H1 (cell line): Measurements from ENCODE around the gene ZNF786. TPM values are rescaled to one million over a fixed set of nuclear protein-coding genes. Genes with fewer than 3 reads are reported as not detected.

ENCODE experiments used
- CTCF ChIA-PET: fragments of 300-600 bp; sonication (Branson Sonifier 250); formaldehyde crosslinking; loops from one replicate; lab custom pipeline; 2021; ENCODE audit not compliant: partially characterized antibody; lab: Charles Lee
- POLR2A ChIA-PET: fragments of 300-600 bp; sonication (Branson Sonifier 250); formaldehyde crosslinking; loops from one replicate; lab custom pipeline; 2021; ENCODE audit warnings: inconsistent platforms; ENCODE audit not compliant: partially characterized antibody; lab: Charles Lee
- DNase-seq, 2 experiments: peaks; one replicate each; pipeline versions ENCODE4 v3.0.0 to v3.0.0-alpha.2; 2010 to 2022; ENCODE audit warnings: low spot score in 2 of 2, low read depth in 1 of 2, mixed read lengths in 1 of 2
- FAIRE-seq: peaks from 2 replicates; lab custom pipeline; 2011; peaks lifted over from hg19 to GRCh38; lab: Jason Lieb, UNC
- H2AFZ ChIP-seq: 2 replicates; pipeline ENCODE4 v1.8.1; 2012; ENCODE audit warnings: low read length, inconsistent platforms
- H2AK5ac ChIP-seq: 2 replicates; pipeline ENCODE4 v1.6.1; 2013; ENCODE audit warnings: low read depth, low read length
- H2BK120ac ChIP-seq: replicated peaks from 2 replicates; pipeline ENCODE3; 2013; ENCODE audit warnings: low read depth, low read length, inconsistent platforms
- H2BK12ac ChIP-seq: 2 replicates; pipeline ENCODE4 v1.6.1; 2013; ENCODE audit warnings: low read depth, low read length
- H2BK15ac ChIP-seq: 2 replicates; pipeline ENCODE4 v1.6.1; 2013; ENCODE audit warnings: low read length
- H2BK20ac ChIP-seq: 2 replicates; pipeline ENCODE4 v1.6.1; 2013; ENCODE audit warnings: low read length
- H2BK5ac ChIP-seq: 2 replicates; pipeline ENCODE4 v1.6.1; 2013; ENCODE audit warnings: low read depth, low read length
- H3K14ac ChIP-seq: 2 replicates; pipeline ENCODE4 v1.6.1; 2013; ENCODE audit warnings: inconsistent platforms; ENCODE audit not compliant: insufficient read length
- H3K18ac ChIP-seq: 2 replicates; pipeline ENCODE4 v1.6.1; 2013; ENCODE audit warnings: low read length; ENCODE audit errors: extremely low read depth
- H3K23ac ChIP-seq: 2 replicates; pipeline ENCODE4 v1.6.1; 2013; ENCODE audit warnings: inconsistent platforms; ENCODE audit not compliant: insufficient read length
- H3K23me2 ChIP-seq: 2 replicates; pipeline ENCODE4 v1.6.1; 2013; ENCODE audit warnings: low read depth, low read length
- H3K27ac ChIP-seq: 2 replicates; pipeline ENCODE4 v1.6.1; 2011; ENCODE audit warnings: low read depth, low read length, inconsistent platforms
- H3K27me3 ChIP-seq, 4 experiments: replicated peaks in 1 of 4; 1 replicate in 1 of 4; 2 replicates in 3 of 4; pipeline versions ENCODE4 v1.6.1 to v1.8.1; 2011 to 2013; ENCODE audit warnings: low read length in 3 of 4, mild to moderate bottlenecking in 3 of 4, inconsistent platforms in 2 of 4, mixed read lengths in 2 of 4, moderate library complexity in 1 of 4; ENCODE audit not compliant: control insufficient read depth in 3 of 4, insufficient read depth in 3 of 4; ENCODE audit errors: extremely low read depth in 1 of 4
- H3K36me3 ChIP-seq, 4 experiments: 2 replicates each; pipeline versions ENCODE4 v1.6.1 to v1.8.1; 2011 to 2013; ENCODE audit warnings: mild to moderate bottlenecking in 4 of 4, low read length in 3 of 4, moderate library complexity in 2 of 4, control low read depth in 1 of 4, inconsistent platforms in 1 of 4; ENCODE audit not compliant: insufficient read depth in 4 of 4, control insufficient read depth in 2 of 4
- H3K4ac ChIP-seq: replicated peaks from 2 replicates; pipeline ENCODE3; 2013; ENCODE audit warnings: low read length, low read depth, mixed read lengths, inconsistent platforms; ENCODE audit not compliant: insufficient read length
- H3K4me1 ChIP-seq, 4 experiments: replicated peaks in 1 of 4; 1 replicate in 1 of 4; 2 replicates in 3 of 4; pipeline versions ENCODE4 v1.6.1 to v1.8.1; 2011 to 2013; ENCODE audit warnings: low read length in 3 of 4, inconsistent platforms in 2 of 4, mixed read lengths in 1 of 4; ENCODE audit not compliant: insufficient read depth in 4 of 4, control insufficient read depth in 3 of 4
- H3K4me2 ChIP-seq, 2 experiments: 2 replicates each; pipeline versions ENCODE4 v1.6.1 to v1.8.1; 2011 to 2013; ENCODE audit warnings: low read depth in 2 of 2, low read length in 2 of 2, control low read depth in 1 of 2, inconsistent platforms in 1 of 2, mild to moderate bottlenecking in 1 of 2; ENCODE audit not compliant: insufficient read depth in 1 of 2
- H3K4me3 ChIP-seq, 4 experiments: fragments of 200-600, 300-600 bp in 1 of 4; sonication (generic), shearing (Covaris generic), sonication (Bioruptor Twin) in 1 of 4; 2 replicates each; pipeline versions ENCODE4 v1.5.1 to v1.8.1; 2011 to 2016; ENCODE audit warnings: low read length in 4 of 4, low read depth in 3 of 4, control low read depth in 2 of 4, inconsistent platforms in 2 of 4, mild to moderate bottlenecking in 2 of 4, mixed read lengths in 1 of 4, moderate library complexity in 1 of 4; ENCODE audit not compliant: insufficient read depth in 2 of 4; ENCODE audit errors: extremely low read depth in 1 of 4
- H3K56ac ChIP-seq: replicated peaks from 2 replicates; pipeline ENCODE3; 2013; ENCODE audit warnings: low read depth, mild to moderate bottlenecking, mixed read lengths, low read length, inconsistent platforms; ENCODE audit not compliant: insufficient read length
- H3K79me1 ChIP-seq: 2 replicates; pipeline ENCODE4 v1.6.1; 2013; ENCODE audit warnings: low read depth, low read length, control low read depth
- H3K79me2 ChIP-seq, 2 experiments: 2 replicates each; pipeline versions ENCODE4 v1.6.1 to v1.8.1; 2012 to 2013; ENCODE audit warnings: low read length in 2 of 2, mild to moderate bottlenecking in 2 of 2, inconsistent platforms in 1 of 2; ENCODE audit not compliant: insufficient read depth in 2 of 2, control insufficient read depth in 1 of 2
- H3K9ac ChIP-seq, 4 experiments: replicated peaks in 1 of 4; 1 replicate in 1 of 4; 2 replicates in 3 of 4; pipeline versions ENCODE4 v1.6.1 to v1.8.1; 2011 to 2013; ENCODE audit warnings: low read depth in 3 of 4, low read length in 3 of 4, control low read depth in 2 of 4, mild to moderate bottlenecking in 2 of 4, moderate library complexity in 2 of 4, inconsistent platforms in 1 of 4; ENCODE audit errors: extremely low read depth in 1 of 4
- H3K9me3 ChIP-seq, 2 experiments: 2 replicates each; pipeline versions ENCODE4 v1.6.1 to v1.8.1; 2012 to 2013; ENCODE audit warnings: mild to moderate bottlenecking in 2 of 2, moderate library complexity in 2 of 2, control low read depth in 1 of 2, inconsistent platforms in 1 of 2, low read depth in 1 of 2, low read length in 1 of 2, mixed read lengths in 1 of 2; ENCODE audit not compliant: insufficient read depth in 2 of 2
- H4K20me1 ChIP-seq, 2 experiments: replicated peaks in 1 of 2; 2 replicates each; pipeline versions ENCODE3 to v1.8.1; 2011 to 2013; ENCODE audit warnings: inconsistent platforms in 2 of 2, low read length in 2 of 2, mild to moderate bottlenecking in 1 of 2; ENCODE audit not compliant: insufficient read depth in 2 of 2, control insufficient read depth in 1 of 2
- H4K5ac ChIP-seq: 2 replicates; pipeline ENCODE4 v1.6.1; 2013; ENCODE audit warnings: low read length, low read depth, mixed read lengths, inconsistent platforms; ENCODE audit not compliant: insufficient read length
- H4K8ac ChIP-seq: 2 replicates; pipeline ENCODE4 v1.8.0; 2013; ENCODE audit warnings: mild to moderate bottlenecking, moderate library complexity, low read length, inconsistent platforms; ENCODE audit not compliant: insufficient read depth; ENCODE audit errors: extremely low read depth
- H4K91ac ChIP-seq: replicated peaks from 2 replicates; pipeline ENCODE3; 2013; ENCODE audit warnings: low read length, mixed read lengths, inconsistent platforms; ENCODE audit not compliant: insufficient read length
- EGR1 ChIP-seq: IDR thresholded peaks from 2 replicates; pipeline ENCODE4 v1.6.1; 2011; ENCODE audit warnings: low read depth, low read length, borderline replicate concordance
- KDM5A ChIP-seq: fragments of 200-600 bp; IDR thresholded peaks from 2 replicates; pipeline ENCODE4 v1.7.1; 2012; ENCODE audit warnings: mild to moderate bottlenecking, low read length, inconsistent platforms, mixed read lengths
- SAP30 ChIP-seq: fragments of 300-600 bp; sonication (generic); IDR thresholded peaks from 2 replicates; pipeline ENCODE4 v1.7.1; 2012; ENCODE audit warnings: low read length, moderate library complexity, mild to moderate bottlenecking, inconsistent platforms; ENCODE audit not compliant: insufficient read depth, insufficient replicate concordance
- ZNF274 ChIP-seq: IDR thresholded peaks from 2 replicates; pipeline ENCODE4 v1.7.0; 2012; ENCODE audit warnings: low read length, borderline replicate concordance; ENCODE audit errors: extremely low read depth
- WGBS, 2 experiments: shearing (Covaris generic) in 1 of 2; methylation state at CpG; one replicate each; pipeline versions ENCODE4 v1.1.6 to v1.1.7; 2013 to 2015; ENCODE audit warnings: low lambda C conversion rate in 2 of 2, mixed read lengths in 2 of 2, inconsistent platforms in 1 of 2, low coverage in 1 of 2, missing lambda C conversion rate in 1 of 2; ENCODE audit not compliant: insufficient replicate concordance in 2 of 2, insufficient coverage in 1 of 2, insufficient read length in 1 of 2; ENCODE audit errors: extremely low coverage in 1 of 2, missing lambda C conversion rate in 1 of 2; 5-methylcytosine and 5-hydroxymethylcytosine counted together
- polyA plus RNA-seq, 7 experiments: library from polyadenylated mRNA; depleted of rRNA in 3 of 7; stranded (reverse) in 5 of 7; unstranded in 2 of 7; fragments of >200 nt in 5 of 7; fragments of 200-250 nt in 2 of 7; gene quantifications; 1 replicate in 5 of 7; 2 replicates in 1 of 7; 4 replicates in 1 of 7; pipeline versions ENCODE4 v1.2.1 to v1.2.3, GENCODE V29; 2011 to 2013; ENCODE audit warnings: missing spikeins in 2 of 7, mixed read lengths in 2 of 7
- total RNA-seq: library from RNA; stranded (reverse); fragmentation: NEBNext Ultra II Directional; extraction: Animal tissue kit (Norgen Biotek cat#: 25700); gene quantifications from 2 replicates; pipeline ENCODE4 v1.2.1, GENCODE V29; 2021
- TF ChIP-seq, protein P1 (sequence below): IDR thresholded peaks from 2 replicates; pipeline ENCODE4 v1.6.1; 2011; ENCODE audit warnings: low read depth, mild to moderate bottlenecking, low read length; ENCODE audit not compliant: insufficient read depth
- TF ChIP-seq, protein P2 (sequence below), 3 experiments: IDR thresholded peaks; 1 replicate in 2 of 3; 2 replicates in 1 of 3; pipeline versions ENCODE4 v1.5.1 to v1.6.1; 2011; ENCODE audit warnings: low read length in 3 of 3, mild to moderate bottlenecking in 3 of 3, inconsistent platforms in 2 of 3, low read depth in 1 of 3, moderate library complexity in 1 of 3; ENCODE audit not compliant: insufficient read depth in 1 of 3; ENCODE audit errors: control extremely low read depth in 1 of 3

The ZNF786 gene
- total and polyA plus RNA-seq, 2 of the 8 experiments (the other 6 are each of a cell fraction or from before 2014, with no cell fraction given) = 7.7 to 16.3 TPM

DNA sequence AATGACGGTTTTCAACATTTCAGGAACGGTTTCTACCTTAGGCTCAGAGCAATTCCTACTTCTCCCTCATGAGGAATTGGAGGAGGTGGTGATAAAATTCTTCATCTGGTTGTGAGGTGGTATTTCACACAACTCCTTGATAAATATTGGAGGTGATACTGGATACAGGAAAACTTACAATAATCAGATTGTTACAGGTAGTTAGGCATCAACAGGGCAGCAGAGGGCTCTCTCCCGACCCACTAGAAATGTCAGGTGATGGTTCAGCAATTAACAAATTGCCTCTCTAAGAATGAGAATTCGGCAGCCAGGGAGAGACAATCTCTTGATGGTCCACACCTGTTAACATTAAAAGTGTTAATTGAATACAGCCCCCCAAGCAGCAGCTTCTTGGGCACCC lies 22.6 kb downstream of the ZNF786 start:
- CTCF ChIA-PET = interaction anchor here (0.5 to 1.2 kb wide), 3 partner anchors 20 to 62 kb away, joined by 3 to 4 read pairs (median 3); no protein-coding TSS in a partner anchor
- Histone ChIP-seq H3K9me3 (no peaks in the 10 kb centered on the region), H2AK5ac (no peak overlapping the region), H3K23ac (no peak overlapping the region), H2BK20ac (no peak overlapping the region)
- DNase-seq = no peak
- WGBS, 2 experiments = 88% methylated on average over 4 of the region's 4 CpGs; no CpG with 5 or more reads in 1 of the 2 experiments
- TF ChIP-seq SAP30 (no peak), ZNF274 (no peak), EGR1 (no peak), KDM5A (no peak)
- TF ChIP-seq, protein P1, sequence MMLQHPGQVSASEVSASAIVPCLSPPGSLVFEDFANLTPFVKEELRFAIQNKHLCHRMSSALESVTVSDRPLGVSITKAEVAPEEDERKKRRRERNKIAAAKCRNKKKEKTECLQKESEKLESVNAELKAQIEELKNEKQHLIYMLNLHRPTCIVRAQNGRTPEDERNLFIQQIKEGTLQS = no peak
- TF ChIP-seq, protein P2, sequence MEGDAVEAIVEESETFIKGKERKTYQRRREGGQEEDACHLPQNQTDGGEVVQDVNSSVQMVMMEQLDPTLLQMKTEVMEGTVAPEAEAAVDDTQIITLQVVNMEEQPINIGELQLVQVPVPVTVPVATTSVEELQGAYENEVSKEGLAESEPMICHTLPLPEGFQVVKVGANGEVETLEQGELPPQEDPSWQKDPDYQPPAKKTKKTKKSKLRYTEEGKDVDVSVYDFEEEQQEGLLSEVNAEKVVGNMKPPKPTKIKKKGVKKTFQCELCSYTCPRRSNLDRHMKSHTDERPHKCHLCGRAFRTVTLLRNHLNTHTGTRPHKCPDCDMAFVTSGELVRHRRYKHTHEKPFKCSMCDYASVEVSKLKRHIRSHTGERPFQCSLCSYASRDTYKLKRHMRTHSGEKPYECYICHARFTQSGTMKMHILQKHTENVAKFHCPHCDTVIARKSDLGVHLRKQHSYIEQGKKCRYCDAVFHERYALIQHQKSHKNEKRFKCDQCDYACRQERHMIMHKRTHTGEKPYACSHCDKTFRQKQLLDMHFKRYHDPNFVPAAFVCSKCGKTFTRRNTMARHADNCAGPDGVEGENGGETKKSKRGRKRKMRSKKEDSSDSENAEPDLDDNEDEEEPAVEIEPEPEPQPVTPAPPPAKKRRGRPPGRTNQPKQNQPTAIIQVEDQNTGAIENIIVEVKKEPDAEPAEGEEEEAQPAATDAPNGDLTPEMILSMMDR (IDR thresholded peaks at IDR 0.05; ENCODE audit: control extremely low read depth in 1 of 3, insufficient read depth in 1 of 3, low read depth in 1 of 3, low read length in 3 of 3) = peak in 1 of 3 experiments; percentile 11; a peak in 1 of 4 replicates
- TF ChIP-seq, all 59 proteins: peak for 1
- H3K14ac ChIP-seq = no peak overlapping the region
- H3K4me3 ChIP-seq = no peak overlapping the region
- H3K4ac ChIP-seq = no peak overlapping the region
- POLR2A ChIA-PET = interaction anchor here (0.8 kb wide), 1 partner anchor 32 kb away, joined by 3 read pairs; no protein-coding TSS in a partner anchor
- no peak overlapping the region for H2AFZ ChIP-seq
- no peaks in the 10 kb centered on the region for H3K23me2 ChIP-seq
- H4K91ac ChIP-seq = no peak overlapping the region
- FAIRE-seq = no peak
- H3K9ac ChIP-seq = no peak overlapping the region
- no peak overlapping the region for H3K56ac ChIP-seq
- H2BK120ac ChIP-seq = no peak overlapping the region
- peaks cover 0 to 3% of the 10 kb centered on the region in 2 experiments; a peak in 1 of 4 replicates for H3K79me2 ChIP-seq
- H3K36me3 ChIP-seq = peaks cover 13 to 24% (median 22%) of the 10 kb centered on the region in 4 experiments
- H2BK12ac ChIP-seq = no peak overlapping the region
- no peak overlapping the region for H3K18ac ChIP-seq
- H3K27me3 ChIP-seq = no peaks in the 10 kb centered on the region
- H3K79me1 ChIP-seq = no peaks in the 10 kb centered on the region
- H4K5ac ChIP-seq = no peak overlapping the region
- H2BK15ac ChIP-seq = no peak overlapping the region
- no peak overlapping the region for H4K8ac ChIP-seq
- H4K20me1 ChIP-seq = peaks cover 0 to 5% of the 10 kb centered on the region in 2 experiments
- H3K4me1 ChIP-seq = no peaks in the 10 kb centered on the region; a peak in 1 of 7 replicates
- H3K27ac ChIP-seq = no peak overlapping the region
- H2BK5ac ChIP-seq = no peak overlapping the region
- no peak overlapping the region for H3K4me2 ChIP-seq
